ENCODE results near the gene EN1.

The EN1 gene

DNA sequence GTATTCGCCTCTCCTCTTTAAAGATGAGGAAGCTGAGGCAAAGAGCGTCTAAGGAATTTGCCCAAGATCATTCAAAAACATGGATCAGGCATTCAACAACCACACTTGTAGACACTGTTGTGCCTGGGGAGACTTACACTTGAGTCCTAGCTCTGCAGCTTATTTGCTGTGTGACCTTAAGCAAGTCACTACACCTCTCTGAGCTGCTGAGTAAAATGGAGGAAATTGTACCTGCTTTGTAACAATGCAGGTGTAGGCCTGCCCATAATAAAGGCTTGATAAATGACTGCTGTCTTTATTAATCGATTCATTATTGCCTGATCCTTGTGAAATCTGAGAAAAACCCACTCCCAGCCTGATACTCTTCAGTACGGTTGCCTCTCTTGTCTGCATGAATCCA is 30.8 kb downstream of the EN1 start:
- no peak for DNase-seq

- no peak for DNase-seq
Measured at GRCh38 chr2:118815731-118816130, 31.7 kb downstream of the EN1 start.

- DNase-seq: no peak
Measured at GRCh38 chr2:118815314-118815713, 32.1 kb downstream of the EN1 start.

- DNase-seq: no peak
Measured at GRCh38 chr2:118814368-118814767, 33.1 kb downstream of the EN1 start.

GRCh38 chr2:118813601-118814339 is 33.7 kb downstream of the EN1 start:
- DNase-seq: no peak

GRCh38 chr2:118813111-118813510 is 34.3 kb downstream of the EN1 start:
- DNase-seq: no peak

- no peak for DNase-seq
Measured at GRCh38 chr2:118812552-118812951, 34.9 kb downstream of the EN1 start.

- no peak for DNase-seq
Measured at GRCh38 chr2:118811514-118812115, 35.8 kb downstream of the EN1 start.

DNA sequence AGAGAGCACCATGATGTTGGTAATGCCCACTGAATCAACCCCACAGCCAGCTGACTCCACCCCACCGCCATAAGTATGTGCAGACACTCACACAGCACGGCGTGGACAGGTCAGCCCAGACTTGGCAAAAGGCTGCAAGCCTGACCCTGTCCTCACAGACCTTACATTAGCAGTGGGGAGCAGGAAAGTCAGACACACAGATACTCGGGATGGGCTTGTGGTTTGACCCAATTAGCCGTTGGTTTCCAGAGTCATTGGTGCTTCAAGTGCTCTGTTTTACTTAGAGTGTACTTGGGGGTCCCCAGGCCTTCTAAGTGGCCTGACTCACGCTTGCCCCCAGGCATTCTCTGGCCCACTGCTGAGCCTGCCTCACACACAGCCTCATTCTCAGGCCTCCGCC is 36.7 kb downstream of the EN1 start:
- no peak for DNase-seq

DNA sequence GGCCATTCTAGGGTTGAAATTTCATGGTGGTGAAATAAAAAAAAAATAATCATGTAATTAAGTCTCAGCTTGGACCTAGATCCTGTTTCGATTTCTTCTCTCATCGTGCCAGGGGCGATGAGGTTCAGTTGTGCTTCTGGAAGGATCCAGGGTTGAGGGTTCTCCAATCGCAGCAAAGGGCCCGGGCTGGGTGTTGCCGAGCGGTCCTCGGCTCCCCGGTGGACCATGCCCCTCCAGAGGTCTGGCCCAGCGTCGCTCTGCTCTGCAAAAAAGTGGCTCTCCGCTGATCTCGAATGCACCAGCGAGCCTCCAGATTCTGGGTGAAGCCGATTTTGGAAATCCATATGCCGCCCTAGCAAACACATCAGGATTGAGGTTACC is 39.0 kb downstream of the EN1 start:
- DNase-seq: no peak

GRCh38 chr2:118807668-118808428 is 39.6 kb downstream of the EN1 start:
- DNase-seq: no peak

DNA sequence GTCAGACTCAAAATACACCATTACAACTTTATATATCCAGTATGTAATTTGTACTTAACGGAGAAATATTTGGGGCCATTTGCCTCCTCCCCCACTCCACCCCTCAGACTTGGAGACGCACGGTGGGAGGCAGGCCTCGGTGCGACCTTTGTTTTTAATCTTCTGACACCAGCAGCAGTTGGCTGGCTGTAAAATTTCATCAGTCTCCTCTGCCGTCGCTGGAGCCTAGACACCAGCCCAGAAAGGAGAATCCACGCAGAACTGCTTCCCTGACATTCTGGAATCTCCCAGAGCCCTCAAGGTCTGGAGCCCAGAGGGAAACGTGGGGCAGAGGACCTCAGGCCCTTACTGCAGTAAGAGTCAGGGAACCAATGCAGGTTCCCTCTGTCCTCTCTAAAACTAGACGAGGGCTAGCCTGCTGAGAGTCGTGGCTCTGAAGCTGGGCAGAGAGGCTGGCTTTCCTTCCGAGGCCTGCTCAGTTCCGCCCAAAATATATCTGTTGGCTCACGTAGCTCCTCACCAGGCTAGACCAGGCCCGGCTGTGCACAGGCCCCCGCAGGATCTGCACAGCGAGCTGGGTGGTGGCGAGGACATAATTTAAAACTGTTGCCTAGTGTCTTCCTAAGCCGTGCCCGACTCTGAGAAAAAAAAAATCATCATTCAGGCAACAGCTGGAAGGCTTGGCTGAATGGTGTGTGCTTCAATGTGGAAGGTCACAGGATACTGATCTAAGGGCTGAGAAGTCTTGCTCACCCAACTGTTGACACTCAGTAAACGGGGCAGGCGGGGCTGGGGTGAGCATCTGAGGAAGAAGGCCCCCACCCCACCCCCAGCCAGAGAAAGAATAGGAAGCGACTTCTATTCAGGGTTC is 40.4 kb downstream of the EN1 start:
- no peak for DNase-seq

GRCh38 chr2:118805064-118805690 is 42.3 kb downstream of the EN1 start:
- DNase-seq: no peak

DNA sequence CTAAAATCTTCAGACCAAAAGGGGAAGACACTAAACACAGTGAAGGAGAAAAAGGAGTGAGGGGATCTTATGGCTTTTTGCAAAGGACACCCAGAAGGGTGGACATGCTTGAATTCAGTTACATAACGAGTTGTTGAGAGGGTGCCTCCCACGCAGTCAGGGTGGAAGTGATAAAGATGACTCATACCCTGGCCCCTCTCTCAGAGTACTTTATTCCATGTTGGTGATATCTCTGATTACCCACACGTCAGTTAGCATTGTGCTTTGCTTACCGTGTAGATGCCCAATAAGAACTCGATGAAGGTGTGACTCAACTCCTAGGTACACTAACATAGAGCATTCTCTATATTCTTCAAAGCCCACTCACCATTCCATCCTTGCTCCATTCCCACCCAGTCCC is 44.4 kb downstream of the EN1 start:
- no peak for DNase-seq

- no peak for DNase-seq
Measured at GRCh38 chr2:118801151-118801550, 46.3 kb downstream of the EN1 start.

DNA sequence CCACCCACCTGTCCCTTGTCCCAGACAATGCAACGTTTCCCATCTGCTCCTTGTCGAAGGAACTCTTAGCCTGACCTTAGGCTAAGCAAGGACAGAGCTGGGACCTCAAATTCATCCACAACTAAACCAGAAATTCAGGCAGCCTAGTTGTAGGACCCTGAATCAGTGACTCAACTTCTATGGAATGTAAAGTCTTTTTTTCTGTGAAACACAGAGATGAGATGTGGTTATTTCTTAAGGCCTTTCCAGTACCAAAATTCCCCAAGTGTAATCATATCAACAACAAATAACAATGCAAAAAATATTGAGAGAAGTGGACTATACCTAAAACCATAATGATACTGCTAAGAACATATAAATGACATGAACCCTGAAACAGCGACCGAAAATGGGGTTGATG is 46.7 kb downstream of the EN1 start:
- no peak for DNase-seq

DNA sequence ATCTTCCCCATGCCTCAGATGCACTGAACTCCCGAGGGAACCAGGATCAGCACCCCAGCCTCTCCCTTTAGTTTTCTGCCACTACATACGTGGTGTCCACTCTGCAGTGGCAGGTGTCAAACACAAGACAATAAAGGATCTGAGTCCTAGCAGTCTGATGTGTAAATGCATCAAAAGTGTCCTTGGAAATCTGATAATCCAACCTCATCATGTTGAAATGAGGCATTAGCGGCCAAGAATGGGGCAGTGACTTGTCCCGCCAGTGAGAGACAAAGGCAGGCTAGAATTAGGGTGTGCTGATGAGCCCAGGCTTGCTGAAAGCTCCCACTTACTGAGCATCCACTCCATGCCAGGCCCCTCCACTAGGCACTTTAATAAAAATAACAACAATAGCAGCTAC is 52.9 kb downstream of the EN1 start:
- no peak for DNase-seq

Measured in left hindlimb (tissue), 1 donor.